Sciatic nerve (tissue), 2 donors: ENCODE measurements around the gene ZDHHC7. TPM values are rescaled to one million over a fixed set of nuclear protein-coding genes. Genes with fewer than 3 reads are reported as not detected.

Source experiments
- ATAC-seq: fragments of 200-7000 bp; cut with Tn5 transposase; one replicate; pipeline ENCODE4 v1.9.1; 2020; ENCODE audit warnings: mild to moderate bottlenecking, moderate library complexity
- DNase-seq: peaks from one replicate; pipeline ENCODE4 v3.0.0-alpha.2; 2020; ENCODE audit warnings: low spot score
- intact Hi-C: fragments of 100-400 bp; cut with DNase I; formaldehyde crosslinking; loops from one replicate; pipeline ENCODE4 v1.14.2; 2022
- total RNA-seq: library from RNA; stranded (reverse); fragmentation: NEBNext Ultra II Directional; extraction: Animal tissue kit (Norgen Biotek cat#: 25700); gene quantifications from one replicate; pipeline ENCODE4 v1.2.1, GENCODE V29; 2021
- donor health status: DM: no; HTN: no; CAD: no.
- donor health status: DM: no; HTN: no; CAD: no.

The ZDHHC7 gene
- total RNA-seq, 1 donor from 2014 or later: 48.8 TPM

- DNase-seq: no peak
- no peak for ATAC-seq
- intact Hi-C loops: no loop called here
Observed at GRCh38 chr16:85003725-85004586, 7.4 kb downstream of the ZDHHC7 start.

GRCh38 chr16:85003076-85003475, 8.3 kb downstream of the ZDHHC7 start:
- ATAC-seq: no peak
- intact Hi-C loops: no loop called here
- DNase-seq: no peak

GRCh38 chr16:85002608-85003007, 8.7 kb downstream of the ZDHHC7 start:
- DNase-seq: no peak
- intact Hi-C loops: no loop called here
- peak; percentile 67 for ATAC-seq

GRCh38 chr16:85002099-85002541, 9.2 kb downstream of the ZDHHC7 start:
- intact Hi-C loops: no loop called here
- ATAC-seq (peak; percentile 36), DNase-seq (no peak)

- ATAC-seq (no peak), DNase-seq (no peak)
- intact Hi-C loops: no loop called here
Observed at GRCh38 chr16:84999857-85000480, 11.4 kb downstream of the ZDHHC7 start.

- no peak for ATAC-seq
- intact Hi-C loops: no loop called here
- DNase-seq: no peak
Observed at GRCh38 chr16:84999200-84999599, 12.1 kb downstream of the ZDHHC7 start.

- no peak for DNase-seq
- intact Hi-C loops: no loop called here
Observed at GRCh38 chr16:84996365-84996764, 15.0 kb downstream of the ZDHHC7 start.

GRCh38 chr16:84995663-84996062, 15.7 kb downstream of the ZDHHC7 start:
- DNase-seq (no peak), ATAC-seq (no peak)
- intact Hi-C loops: no loop called here

More at GRCh38 chr16:84996365-84996764, 15.0 kb downstream of the ZDHHC7 start:
- no peak for ATAC-seq

- ATAC-seq (no peak), DNase-seq (no peak)
- intact Hi-C loops: loop anchor here (5.0 kb wide), 1 partner anchor 218 kb away; no protein-coding TSS in a partner anchor
Observed at GRCh38 chr16:84993926-84994325, 17.4 kb downstream of the ZDHHC7 start.

- intact Hi-C loops: loop anchor here (5.0 kb wide), 1 partner anchor 220 kb away; no protein-coding TSS in a partner anchor
- ATAC-seq (peak; percentile 59), DNase-seq (no peak)
Observed at GRCh38 chr16:84992717-84993075, 18.6 kb downstream of the ZDHHC7 start.

GRCh38 chr16:84990782-84991181, 20.6 kb downstream of the ZDHHC7 start:
- ATAC-seq (no peak), DNase-seq (no peak)
- intact Hi-C loops: loop anchor here (5.0 kb wide), 1 partner anchor 222 kb away; no protein-coding TSS in a partner anchor

- ATAC-seq (no peak), DNase-seq (no peak)
- intact Hi-C loops: loop anchor here (5.0 kb wide), 1 partner anchor 222 kb away; no protein-coding TSS in a partner anchor
Observed at GRCh38 chr16:84989749-84990620, 21.4 kb downstream of the ZDHHC7 start.

GRCh38 chr16:84988328-84989080, 22.8 kb downstream of the ZDHHC7 start:
- intact Hi-C loops: no loop called here
- ATAC-seq (no peak), DNase-seq (no peak)

GRCh38 chr16:84986879-84987278, 24.5 kb downstream of the ZDHHC7 start:
- intact Hi-C loops: no loop called here
- DNase-seq (no peak), ATAC-seq (no peak)

GRCh38 chr16:84986102-84986501, 25.2 kb downstream of the ZDHHC7 start:
- intact Hi-C loops: no loop called here
- no peak for ATAC-seq

GRCh38 chr16:84985079-84986065, 26.0 kb downstream of the ZDHHC7 start:
- peak; percentile 13 for ATAC-seq
- no peak for DNase-seq

More at GRCh38 chr16:84986102-84986501, 25.2 kb downstream of the ZDHHC7 start:
- no peak for DNase-seq

GRCh38 chr16:84982434-84982833, 28.9 kb downstream of the ZDHHC7 start:
- intact Hi-C loops: no loop called here
- DNase-seq (no peak), ATAC-seq (peak; percentile 14)

More at GRCh38 chr16:84985079-84986065, 26.0 kb downstream of the ZDHHC7 start:
- intact Hi-C loops: no loop called here
